Left colon (tissue), 2 donors: ENCODE data around the gene PLEK2. TPM values are rescaled to one million over a fixed set of nuclear protein-coding genes. Genes with fewer than 3 reads are reported as not detected.
"Not testable (repeated sequence)": the region's sequence is repeated elsewhere in the genome, so short reads cannot be mapped to it uniquely, and the experiment has no call there.

Experiments used
- ATAC-seq: fragments of 200-7000 bp; cut with Tn5 transposase; one replicate; pipeline ENCODE4 v1.9.1; 2020; ENCODE audit warnings: mild to moderate bottlenecking, moderate library complexity
- DNase-seq, 2 donors: peaks; one replicate each; pipeline ENCODE4 v3.0.0-alpha.2; 2020
- intact Hi-C, 2 donors: fragments of 100-400 bp; cut with DNase I in 1 of 2; cut with micrococcal nuclease in 1 of 2; formaldehyde crosslinking; loops; one replicate each; pipeline versions ENCODE4 v1.11.2 to v1.14.0; 2022; cut with DNase I, micrococcal nuclease
- total RNA-seq, 2 donors: library from RNA; stranded (reverse); fragmentation: NEBNext Ultra II Directional; extraction: Animal tissue kit (Norgen Biotek cat#: 25700); gene quantifications; one replicate each; pipeline ENCODE4 v1.2.1, GENCODE V29; 2021
- donor health status: DM: no; HTN: no; CAD: no.
- donor health status: DM: yes; HTN: yes; CAD: no.

The PLEK2 gene
- total RNA-seq, 2 donors from 2014 or later: 41.7 to 52.2 TPM

DNA sequence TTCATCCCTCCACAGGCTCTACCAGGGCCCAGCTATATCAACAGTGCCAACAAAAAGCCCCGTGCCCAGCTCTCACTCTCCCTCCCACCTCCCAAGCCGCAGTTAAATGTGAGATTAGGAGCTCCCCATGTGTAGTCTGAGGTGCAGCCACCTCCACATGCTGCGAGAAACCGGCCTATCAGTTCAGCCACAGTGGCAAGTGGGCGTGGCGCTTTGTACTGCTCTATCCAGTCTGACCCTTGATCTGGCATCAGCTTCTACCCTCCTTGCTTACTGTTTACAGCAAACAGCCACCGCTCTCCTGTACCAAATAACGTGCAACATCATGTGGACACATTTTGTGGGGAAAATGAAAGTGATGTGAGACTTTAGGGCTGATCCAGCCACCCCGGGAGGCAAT is 1.7 kb downstream of the PLEK2 start:
- peak; percentile 86 to 89 for DNase-seq
- intact Hi-C loops: no loop called here
- ATAC-seq: peak; percentile 68

DNA sequence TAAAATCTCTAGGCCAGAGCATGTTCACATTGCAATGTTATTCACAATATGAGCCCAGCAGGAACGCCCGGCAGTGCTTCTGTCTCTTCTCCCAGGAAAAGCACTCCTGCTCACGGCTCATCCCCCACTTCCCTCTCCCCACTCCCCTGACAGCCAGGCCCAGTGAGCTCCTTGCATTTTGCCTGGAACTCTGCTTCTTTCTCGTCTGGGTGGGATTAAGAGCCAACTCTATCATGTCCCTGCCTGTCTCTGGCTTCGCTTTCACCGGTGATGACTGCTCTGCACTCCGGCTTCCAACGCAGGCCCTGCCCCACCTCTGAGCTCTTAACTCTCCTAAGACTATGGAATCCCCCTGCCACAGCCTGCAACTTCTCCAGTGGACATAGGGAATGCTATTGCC is 2.5 kb downstream of the PLEK2 start:
- ATAC-seq: no peak
- DNase-seq: no peak
- intact Hi-C loops: no loop called here

DNA sequence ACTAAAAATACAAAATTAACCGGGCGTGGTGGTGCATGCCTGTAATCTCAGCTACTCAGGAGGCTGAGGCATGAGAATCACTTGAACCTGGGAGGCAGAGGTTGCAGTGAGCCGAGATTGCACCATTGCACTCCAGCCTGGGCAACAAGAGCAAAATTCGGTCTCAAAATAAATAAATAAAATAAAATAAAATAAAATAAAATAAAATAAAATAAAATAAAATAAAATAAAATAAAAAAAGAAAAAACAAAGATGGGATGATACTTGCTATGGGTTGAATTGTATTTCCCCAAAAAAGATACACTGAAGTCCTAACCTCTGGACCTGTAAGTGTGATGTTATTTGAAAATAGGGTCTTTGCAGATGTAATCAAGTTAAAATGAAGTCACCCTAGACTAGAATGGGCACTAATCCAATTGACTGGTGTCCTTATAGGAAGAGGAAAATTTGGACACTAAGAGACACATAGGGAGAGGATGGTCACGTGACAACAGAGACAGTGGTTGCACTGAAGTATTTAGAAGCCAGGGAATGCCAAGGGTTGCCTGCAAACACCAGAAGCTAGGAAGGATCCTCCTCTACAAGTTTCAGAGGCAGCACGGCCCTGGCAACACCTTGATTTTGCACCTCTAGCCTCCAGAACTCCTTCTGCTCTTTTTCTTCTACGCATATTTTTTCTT is 3.7 kb downstream of the PLEK2 start:
- ATAC-seq, DNase-seq, intact Hi-C loops: not testable (repeated sequence)

GRCh38 chr14:67405771-67406170 is 6.2 kb downstream of the PLEK2 start:
- intact Hi-C loops: no loop called here
- no peak for ATAC-seq

DNA sequence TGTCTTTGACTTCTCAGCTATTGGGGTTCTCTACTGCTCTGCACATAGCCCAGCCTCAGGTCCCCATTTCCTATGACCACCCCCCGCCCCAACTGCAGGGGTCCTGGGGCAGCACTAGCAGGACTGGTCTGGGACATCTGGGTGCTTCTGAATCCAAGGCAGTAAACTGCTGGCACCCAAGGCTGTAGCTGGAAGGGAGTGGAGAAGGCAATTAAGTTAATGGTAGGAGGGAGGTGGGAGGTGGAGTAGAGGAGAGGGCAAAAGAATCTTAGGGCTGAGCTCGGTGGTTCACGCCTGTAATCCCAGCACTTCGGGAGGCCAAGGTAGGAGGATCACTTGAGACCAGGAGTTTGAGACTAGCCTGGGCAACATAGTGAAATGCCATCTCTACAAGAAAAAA is 11.5 kb downstream of the PLEK2 start:
- intact Hi-C loops: no loop called here
- DNase-seq (peak in 1 of 2 donors; percentile 18), ATAC-seq (peak; percentile 89)

More at GRCh38 chr14:67405771-67406170, 6.2 kb downstream of the PLEK2 start:
- no peak for DNase-seq

- no peak for ATAC-seq
- intact Hi-C loops: no loop called here
- no peak for DNase-seq
Measured at GRCh38 chr14:67397536-67397935, 14.4 kb downstream of the PLEK2 start.

- no peak for DNase-seq
Measured at GRCh38 chr14:67396381-67396970, 15.5 kb downstream of the PLEK2 start.

GRCh38 chr14:67395876-67396189 is 16.1 kb downstream of the PLEK2 start:
- intact Hi-C loops: no loop called here
- ATAC-seq (no peak), DNase-seq (no peak)

More at GRCh38 chr14:67396381-67396970, 15.5 kb downstream of the PLEK2 start:
- intact Hi-C loops: no loop called here
- ATAC-seq: no peak

- intact Hi-C loops: no loop called here
- no peak for ATAC-seq
- no peak for DNase-seq
Measured at GRCh38 chr14:67395086-67395875, 16.7 kb downstream of the PLEK2 start.

DNA sequence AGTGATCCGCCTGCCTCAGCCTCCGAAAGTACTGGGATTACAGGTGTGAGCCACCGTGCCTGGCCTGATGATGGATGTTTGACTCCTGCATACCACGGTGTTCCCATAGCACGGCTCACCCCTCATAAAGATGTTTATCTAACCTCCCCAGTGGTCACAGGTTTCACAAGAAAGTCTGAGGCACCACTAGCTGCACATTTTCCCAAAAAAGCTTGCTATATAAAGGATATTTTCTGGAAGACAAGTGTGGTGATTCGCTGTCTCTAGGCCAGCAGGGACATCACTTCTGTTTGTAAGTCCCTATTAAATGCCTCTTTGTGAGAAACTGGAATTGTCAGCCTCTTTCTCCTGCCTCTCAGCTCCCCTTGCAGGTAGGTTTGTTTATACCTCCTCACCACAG is 18.3 kb downstream of the PLEK2 start:
- intact Hi-C loops: no loop called here
- ATAC-seq: no peak
- no peak for DNase-seq

DNA sequence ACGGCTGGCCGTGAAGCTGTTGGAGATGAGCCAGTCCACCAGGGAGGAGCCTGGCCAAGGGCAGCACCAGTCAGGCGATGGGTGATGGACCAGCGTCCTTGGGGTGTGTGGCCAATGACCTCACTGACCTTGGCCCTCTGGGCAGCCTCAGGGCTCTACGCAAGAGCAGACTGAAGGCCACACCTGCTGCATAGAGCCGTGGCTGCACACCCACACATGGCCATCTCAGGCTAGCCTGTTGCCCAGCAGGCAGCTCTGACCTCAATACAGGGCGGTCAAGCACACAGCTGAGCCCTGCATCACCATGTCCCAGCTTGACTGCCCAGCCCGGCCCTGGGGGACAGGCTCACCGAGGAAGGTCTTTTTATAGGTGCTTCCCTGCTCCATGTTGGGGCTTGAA is 19.2 kb downstream of the PLEK2 start:
- ATAC-seq (no peak), DNase-seq (no peak)
- intact Hi-C loops: no loop called here

GRCh38 chr14:67392123-67392522 is 19.8 kb downstream of the PLEK2 start:
- ATAC-seq (no peak), DNase-seq (no peak)
- intact Hi-C loops: no loop called here

- DNase-seq (no peak), ATAC-seq (peak; percentile 17)
- intact Hi-C loops: no loop called here
Measured at GRCh38 chr14:67391268-67391667, 20.7 kb downstream of the PLEK2 start.

- intact Hi-C loops: no loop called here
- DNase-seq (no peak), ATAC-seq (no peak)
Measured at GRCh38 chr14:67389811-67390534, 22.0 kb downstream of the PLEK2 start.

DNA sequence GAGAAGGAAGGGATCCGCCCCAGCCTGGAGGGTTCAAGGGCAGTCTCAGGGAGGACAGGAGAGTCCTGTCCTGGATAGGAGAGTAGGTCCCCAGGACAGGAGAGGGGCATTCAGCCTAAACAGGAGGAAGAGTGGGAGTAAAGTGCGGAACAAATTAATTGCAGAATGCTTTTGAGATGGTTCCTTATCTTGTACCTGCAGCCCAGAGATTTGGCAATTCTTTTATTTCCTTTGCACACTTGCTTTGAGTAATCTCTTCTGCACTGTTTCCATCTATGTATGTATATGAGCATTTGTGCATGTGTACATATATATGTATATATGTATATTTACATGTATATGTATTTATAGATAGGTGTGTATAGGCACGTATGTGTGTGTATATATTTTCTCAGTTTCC is 22.7 kb downstream of the PLEK2 start:
- ATAC-seq (no peak), DNase-seq (no peak)
- intact Hi-C loops: no loop called here

- DNase-seq: no peak
- intact Hi-C loops: no loop called here
- no peak for ATAC-seq
Measured at GRCh38 chr14:67387195-67387594, 24.8 kb downstream of the PLEK2 start.

GRCh38 chr14:67385618-67386017 is 26.3 kb downstream of the PLEK2 start:
- DNase-seq (no peak), ATAC-seq (peak; percentile 65)
- intact Hi-C loops: no loop called here

DNA sequence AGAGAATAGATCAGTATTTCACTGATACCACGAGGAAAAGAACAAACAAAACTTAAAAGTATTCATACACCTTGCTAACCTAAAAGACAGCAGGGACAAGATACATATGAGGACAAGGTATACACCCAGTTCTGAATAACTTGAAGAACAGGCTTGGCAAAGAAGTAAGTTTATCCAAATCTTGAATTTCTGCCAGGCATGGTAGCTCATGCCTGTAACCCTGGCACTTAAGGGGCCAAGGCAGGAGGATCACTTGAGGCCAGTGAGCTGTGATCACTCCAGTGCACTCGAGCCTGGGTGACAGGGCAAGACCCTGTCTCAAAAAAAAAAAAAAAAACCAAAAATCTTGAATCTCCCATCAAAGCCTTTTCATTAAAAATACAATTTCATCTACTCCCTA is 26.8 kb downstream of the PLEK2 start:
- intact Hi-C loops: no loop called here
- peak; percentile 41 for ATAC-seq
- DNase-seq: no peak

- ATAC-seq (no peak), DNase-seq (no peak)
- intact Hi-C loops: no loop called here
Measured at GRCh38 chr14:67377916-67378315, 34.0 kb downstream of the PLEK2 start.

GRCh38 chr14:67373347-67373746 is 38.6 kb downstream of the PLEK2 start:
- ATAC-seq (no peak), DNase-seq (no peak)
- intact Hi-C loops: no loop called here
